ENCODE data around the gene NKTR.

DNA sequence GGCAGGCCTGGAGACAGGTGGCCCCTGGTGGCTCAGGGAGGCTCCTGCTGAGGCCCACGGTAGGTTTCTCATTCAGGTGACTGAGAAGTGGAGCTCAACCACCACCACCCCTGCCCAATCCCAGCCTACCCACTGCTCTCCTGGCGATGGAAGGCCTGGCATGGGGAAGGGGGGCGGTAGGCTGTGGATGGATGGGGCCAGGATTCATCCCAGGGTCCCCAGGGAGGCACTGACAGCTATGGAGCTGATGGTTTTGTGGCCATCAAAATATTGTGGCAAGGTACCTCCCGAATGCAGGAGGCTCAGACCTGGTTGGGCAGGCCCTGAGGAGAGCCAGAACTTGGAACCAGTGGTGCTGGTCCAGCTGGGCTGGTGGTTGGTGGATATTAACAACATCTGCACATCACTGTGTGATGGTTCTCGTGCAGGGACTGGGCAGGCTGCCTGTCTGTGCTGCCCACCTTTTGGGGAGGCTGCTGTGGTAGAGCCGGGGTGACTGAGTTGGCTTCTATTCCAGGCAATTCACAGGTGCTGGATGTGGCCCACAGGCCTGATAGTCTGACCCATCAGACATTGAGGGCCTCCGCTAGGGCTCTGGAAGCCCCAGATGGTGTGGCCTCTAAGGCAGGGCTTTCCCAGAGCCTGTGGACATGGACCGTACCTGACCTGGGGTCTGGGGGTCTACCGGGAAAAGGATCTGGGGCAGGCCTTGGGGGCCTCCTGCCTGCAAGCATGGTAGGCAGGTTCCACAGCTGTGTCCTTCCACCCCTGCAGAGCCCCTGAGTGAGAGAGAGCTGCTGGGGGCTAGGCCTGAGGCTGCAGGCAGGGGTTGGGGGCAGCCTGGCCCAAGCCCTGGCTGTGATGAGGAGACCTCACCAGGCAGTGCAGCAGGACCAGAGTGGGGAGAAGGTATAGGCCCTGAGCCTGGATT, 56.5 kb downstream of the NKTR start:
- TF ChIP-seq POLR2AphosphoS5 (IDR thresholded peaks at IDR 0.05): no peak
- no peak for TF ChIP-seq EP300 (IDR thresholded peaks at IDR 0.05)
- TF ChIP-seq, protein P1, sequence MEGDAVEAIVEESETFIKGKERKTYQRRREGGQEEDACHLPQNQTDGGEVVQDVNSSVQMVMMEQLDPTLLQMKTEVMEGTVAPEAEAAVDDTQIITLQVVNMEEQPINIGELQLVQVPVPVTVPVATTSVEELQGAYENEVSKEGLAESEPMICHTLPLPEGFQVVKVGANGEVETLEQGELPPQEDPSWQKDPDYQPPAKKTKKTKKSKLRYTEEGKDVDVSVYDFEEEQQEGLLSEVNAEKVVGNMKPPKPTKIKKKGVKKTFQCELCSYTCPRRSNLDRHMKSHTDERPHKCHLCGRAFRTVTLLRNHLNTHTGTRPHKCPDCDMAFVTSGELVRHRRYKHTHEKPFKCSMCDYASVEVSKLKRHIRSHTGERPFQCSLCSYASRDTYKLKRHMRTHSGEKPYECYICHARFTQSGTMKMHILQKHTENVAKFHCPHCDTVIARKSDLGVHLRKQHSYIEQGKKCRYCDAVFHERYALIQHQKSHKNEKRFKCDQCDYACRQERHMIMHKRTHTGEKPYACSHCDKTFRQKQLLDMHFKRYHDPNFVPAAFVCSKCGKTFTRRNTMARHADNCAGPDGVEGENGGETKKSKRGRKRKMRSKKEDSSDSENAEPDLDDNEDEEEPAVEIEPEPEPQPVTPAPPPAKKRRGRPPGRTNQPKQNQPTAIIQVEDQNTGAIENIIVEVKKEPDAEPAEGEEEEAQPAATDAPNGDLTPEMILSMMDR (IDR thresholded peaks at IDR 0.05): no peak

Data from upper lobe of left lung (tissue), 4 donors.